Keratinocyte (primary cell): ENCODE data around the gene PYCR2.

ENCODE experiments used
- CTCF ChIP-seq, 3 experiments: IDR thresholded peaks in 1 of 3; conservative IDR thresholded peaks in 1 of 3; optimal IDR thresholded peaks in 1 of 3; 2 replicates in 2 of 3; 3 replicates in 1 of 3; pipeline versions ENCODE3 to v1.5.1; 2011; ENCODE audit warnings: low read length in 3 of 3, mild to moderate bottlenecking in 3 of 3, moderate library complexity in 2 of 3, control low read depth in 1 of 3, inconsistent platforms in 1 of 3; ENCODE audit not compliant: insufficient read depth in 2 of 3; ENCODE audit errors: extremely low read depth in 1 of 3
- EZH2 ChIP-seq: IDR thresholded peaks from one replicate; pipeline ENCODE4 v1.6.1; 2012; ENCODE audit warnings: inconsistent platforms, mild to moderate bottlenecking, low read length, moderate library complexity

- no peak for TF ChIP-seq CTCF (optimal IDR thresholded peaks at IDR 0.05 in 1 of 3, IDR thresholded peaks at IDR 0.05 in 1 of 3, conservative IDR thresholded peaks at IDR 0.05 in 1 of 3; ENCODE audit: extremely low read depth in 1 of 3, insufficient read depth in 2 of 3, low read length in 3 of 3)
- no peak for TF ChIP-seq EZH2
Observed at GRCh38 chr1:225880222-225880588, 43.8 kb downstream of the PYCR2 start.
